AG09309 (cell line): ENCODE data around the gene CELSR3.

Source experiments
- DNase-seq: peaks from one replicate; pipeline ENCODE4 v3.0.0-alpha.2; 2010; ENCODE audit warnings: low read depth
- H3K4me3 ChIP-seq: 2 replicates; pipeline ENCODE4 v1.5.1; 2011; ENCODE audit warnings: mild to moderate bottlenecking, low read depth, low read length, moderate library complexity; ENCODE audit not compliant: control insufficient read depth
- CTCF ChIP-seq: IDR thresholded peaks from 2 replicates; pipeline ENCODE4 v1.5.1; 2011; ENCODE audit warnings: mild to moderate bottlenecking, low read depth, low read length, inconsistent platforms; ENCODE audit not compliant: insufficient read depth, control insufficient read depth; ENCODE audit errors: missing control alignments

Gene CELSR3

DNA sequence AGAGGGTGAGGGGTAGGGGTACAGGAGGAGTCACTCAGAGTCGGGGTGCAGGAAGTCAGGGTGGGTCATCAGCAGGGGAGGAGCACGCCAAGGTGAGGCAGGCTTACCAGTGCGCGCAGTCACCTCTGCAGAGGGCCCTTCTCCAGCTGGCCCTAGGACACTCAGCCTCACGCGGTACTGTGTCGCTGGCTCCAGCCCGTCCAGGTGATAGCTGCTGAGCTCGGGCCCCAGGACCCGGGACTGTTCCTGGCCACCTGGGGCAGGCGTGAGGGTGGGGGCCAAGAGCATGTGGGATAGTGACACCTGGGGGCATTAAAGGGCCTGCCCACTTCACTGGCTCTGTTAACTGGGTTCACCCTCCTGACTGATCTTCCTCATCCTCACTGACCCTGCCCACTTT lies 75.0 kb downstream of the CELSR3 start:
- no peak for TF ChIP-seq CTCF
- H3K4me3 ChIP-seq = no peak overlapping the region
- no peak for DNase-seq
